Eye (tissue), 1 donor: ENCODE results near the gene SCAPER.
"Not testable (repeated sequence)": the region's sequence is repeated elsewhere in the genome, so short reads cannot be mapped to it uniquely, and the experiment has no call there.

Experiments
- DNase-seq: peaks from one replicate; pipeline ENCODE4 v3.0.0-alpha.2; 2015

SCAPER gene

DNA sequence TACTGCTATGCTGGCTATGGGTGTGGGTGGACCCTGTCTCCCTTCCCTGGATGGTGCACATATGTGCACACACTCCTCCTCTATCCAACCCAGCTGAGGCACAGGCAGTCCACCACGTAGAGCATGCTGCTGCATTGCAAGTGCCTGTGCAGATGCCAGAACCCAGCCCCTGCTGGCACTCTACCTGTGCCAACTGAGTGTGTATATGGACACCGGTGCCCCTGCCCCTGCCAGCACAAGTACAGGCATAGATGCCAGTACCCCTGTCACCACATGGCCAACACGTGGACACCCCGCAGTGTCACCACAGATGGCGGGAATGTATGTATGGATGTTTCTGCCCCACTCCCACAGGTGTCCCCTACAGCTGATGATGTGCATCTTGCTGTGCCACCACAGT lies 352.0 kb downstream of the SCAPER start:
- no peak for DNase-seq

DNA sequence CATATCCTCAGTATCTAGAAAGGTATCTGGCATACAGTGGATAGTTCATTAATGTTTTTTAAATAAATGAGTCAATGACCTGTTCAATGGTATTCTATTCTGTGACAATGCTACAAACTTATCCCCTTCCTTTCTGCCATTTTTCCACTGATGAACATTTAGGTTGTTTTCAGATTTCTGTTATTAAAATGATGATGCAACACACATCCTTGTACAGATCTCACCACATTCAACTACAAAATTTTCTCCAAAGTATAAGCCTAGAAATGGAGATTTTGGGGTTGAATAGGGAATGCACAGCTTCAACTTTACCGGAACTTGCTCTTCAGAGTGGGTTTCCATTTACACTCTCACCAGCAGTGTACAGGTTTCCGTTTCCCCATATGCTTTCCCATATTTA lies 358.3 kb downstream of the SCAPER start:
- no peak for DNase-seq

DNA sequence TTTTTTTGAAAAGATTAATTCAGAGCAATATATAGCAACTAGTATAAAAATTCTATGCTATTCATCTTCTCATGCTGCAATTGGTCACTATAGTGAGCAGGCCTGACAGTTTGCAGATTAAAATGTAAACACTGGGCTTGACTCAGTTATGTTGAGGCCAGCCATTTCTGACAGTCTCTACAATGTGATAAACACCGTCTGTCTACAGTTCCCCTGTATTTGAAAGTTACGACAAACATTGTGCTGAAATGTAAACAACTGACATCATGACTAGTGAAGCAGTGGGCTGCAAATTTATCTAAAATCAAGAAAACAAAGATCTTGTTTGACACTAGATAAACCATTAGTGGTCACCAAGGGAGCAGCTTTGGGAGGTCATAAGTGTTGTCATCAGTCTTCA lies 371.1 kb downstream of the SCAPER start:
- DNase-seq: no peak

DNA sequence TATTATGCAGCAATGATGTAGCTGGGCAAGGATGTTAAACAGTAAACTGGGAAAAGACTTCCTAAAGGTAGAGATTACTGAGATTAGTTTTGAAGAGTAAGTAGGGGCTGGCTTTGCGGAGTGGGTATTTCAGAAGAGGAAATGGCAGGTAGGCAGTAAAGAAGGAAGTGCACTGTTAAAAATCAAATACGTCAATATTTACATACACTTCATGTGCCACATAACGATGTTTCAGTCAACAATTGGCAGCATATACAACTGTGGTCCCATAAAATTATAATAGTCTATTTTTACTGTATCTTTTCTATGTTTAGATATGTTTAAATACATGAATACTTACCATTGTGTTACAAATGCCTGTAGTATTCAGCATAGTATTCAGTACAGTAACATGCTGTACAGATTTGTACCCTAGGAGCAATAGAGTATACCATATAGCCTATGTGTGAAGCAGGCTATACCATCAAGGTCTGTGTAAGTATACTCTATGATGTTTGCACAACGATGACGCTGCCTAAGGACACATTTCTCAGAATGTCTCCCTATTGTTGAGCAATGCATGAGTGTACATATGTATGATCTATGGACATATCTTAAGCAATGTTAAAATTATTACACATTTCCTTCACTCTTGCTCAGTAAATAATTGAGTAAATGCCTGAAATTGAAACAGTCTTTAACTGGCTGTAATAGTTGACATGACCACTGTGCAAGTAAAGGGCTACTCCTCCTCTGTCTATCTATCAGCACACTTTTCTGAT lies 371.9 kb downstream of the SCAPER start:
- no peak for DNase-seq

DNA sequence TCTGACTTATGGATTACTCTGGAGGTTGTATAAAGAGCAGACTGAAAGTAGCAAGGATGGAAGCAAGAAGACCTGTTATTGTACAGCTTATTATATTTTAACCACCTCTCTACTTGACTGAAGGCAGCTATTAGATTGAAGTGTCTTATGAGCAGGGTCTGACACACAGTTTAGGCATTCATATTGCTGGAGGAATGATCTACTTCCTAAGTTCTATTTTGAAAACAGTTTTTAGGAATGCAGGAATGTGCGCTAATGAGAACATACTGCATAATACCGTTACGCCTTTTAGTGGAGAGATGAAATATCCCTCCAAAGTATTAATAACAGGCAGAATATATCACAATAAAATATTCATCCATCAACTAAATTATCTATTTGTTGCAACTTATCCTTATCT lies 375.2 kb downstream of the SCAPER start:
- no peak for DNase-seq

DNA sequence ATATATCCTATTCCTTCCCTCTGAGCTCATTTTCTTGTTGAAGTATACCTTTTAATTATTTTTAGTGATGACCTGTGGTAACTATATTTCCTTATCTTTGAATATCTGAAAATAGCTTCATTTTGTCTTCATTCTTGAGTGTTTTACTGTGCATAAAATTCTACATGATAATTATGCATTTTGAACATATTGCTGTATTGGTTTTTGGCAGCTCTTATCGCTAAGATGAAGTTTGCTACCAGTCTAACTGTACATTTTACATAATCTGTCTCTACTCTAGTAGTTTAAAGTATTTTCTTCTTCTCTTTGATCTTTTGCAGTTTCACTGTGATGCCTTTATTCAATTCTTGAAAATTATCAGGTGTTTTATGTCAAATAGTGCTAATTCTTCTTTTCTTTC lies 379.0 kb downstream of the SCAPER start:
- no peak for DNase-seq

DNA sequence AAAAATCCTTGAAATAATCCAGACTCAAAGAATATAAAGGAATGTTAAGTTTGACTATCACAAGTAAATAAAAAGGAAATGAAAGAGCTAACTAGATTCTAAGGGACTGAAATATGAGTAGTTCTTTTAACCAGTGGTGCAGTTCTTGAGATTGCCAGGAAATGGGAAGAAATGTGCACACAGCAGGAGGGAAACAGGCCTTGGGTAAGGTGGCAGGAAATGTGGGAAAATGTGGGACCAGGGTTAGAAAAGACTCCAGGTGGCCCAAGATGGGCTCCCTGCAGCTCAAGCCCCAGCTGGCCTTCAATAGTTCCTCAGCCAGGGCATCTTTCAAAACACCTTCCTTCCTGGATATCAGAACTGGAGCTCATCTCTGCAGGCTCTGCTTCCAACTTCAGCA lies 387.2 kb downstream of the SCAPER start:
- no peak for DNase-seq

DNA sequence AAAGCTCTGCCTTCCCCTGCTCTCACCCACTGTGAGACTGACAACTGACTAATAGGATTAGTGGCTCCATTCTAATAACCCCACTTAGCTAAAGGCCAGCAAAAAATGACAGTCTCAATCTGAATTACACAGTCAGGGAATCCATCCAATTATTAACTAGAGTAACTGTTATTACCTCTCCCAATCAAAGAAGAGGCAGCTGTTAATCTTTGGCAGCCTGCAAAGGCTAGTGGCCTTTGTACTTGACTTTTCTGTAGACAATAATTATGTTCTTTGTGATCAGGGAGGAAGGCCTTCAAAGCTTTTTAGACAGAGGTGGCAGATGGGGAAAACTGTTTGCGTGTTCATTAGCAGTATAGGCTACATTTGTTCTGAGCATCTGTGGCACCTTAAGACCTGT lies 390.9 kb downstream of the SCAPER start:
- DNase-seq: peak; percentile 61

DNA sequence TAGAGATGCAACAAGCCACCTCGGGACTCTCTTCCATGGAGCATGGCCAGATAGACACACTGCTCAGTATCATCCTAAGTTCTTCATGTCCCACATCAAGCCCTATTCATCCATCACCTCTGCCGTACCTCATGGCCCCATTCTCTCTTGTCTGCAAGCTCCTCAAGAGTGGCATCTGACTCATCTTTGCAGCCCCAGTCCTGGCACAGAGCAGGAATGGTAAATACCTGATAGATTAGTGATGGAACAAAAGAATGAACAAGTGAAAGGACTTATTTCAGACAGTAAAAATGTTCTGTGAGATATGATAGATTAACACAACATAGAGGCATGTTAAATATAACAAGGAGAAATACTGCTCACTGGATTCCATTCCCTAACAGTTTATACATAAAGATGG lies 392.2 kb downstream of the SCAPER start:
- no peak for DNase-seq

DNA sequence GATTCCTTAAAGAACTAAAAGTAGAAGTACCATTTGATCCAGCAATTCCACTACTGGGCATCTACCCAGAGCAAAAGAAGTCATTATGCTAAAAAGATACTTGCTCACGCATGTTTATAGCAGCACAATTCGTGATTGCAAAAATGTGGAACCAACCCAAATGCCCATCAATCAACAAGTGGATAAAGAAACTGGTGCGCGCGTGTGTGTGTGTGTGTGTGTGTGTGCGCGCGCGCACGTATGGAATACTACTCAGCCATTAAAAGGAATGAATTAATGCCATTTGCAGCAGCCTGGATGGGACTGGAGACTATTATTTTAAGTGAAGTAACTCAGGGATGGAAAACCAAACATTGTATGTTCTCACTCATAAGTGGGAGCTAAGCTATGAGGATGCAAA lies 394.5 kb downstream of the SCAPER start:
- DNase-seq: not testable (repeated sequence)

DNA sequence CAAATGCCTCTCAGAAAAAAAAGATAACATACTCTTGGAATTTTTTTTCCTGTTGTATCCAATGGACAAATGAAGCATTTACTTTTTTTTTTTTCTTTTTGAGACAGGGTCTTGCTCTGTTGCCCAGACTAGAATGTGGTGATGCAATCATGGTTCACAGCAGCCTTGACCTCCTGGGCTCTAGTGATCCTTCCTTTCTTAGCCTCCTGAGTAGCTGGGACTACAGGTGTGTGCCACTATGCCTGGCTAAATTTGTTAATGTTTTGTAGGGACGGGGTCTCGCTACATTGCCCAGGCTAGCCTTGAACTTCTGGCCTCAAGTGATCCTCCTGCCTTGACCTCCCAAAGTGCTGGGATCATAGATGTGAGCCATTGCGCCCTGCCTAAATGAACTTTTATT lies 401.3 kb downstream of the SCAPER start:
- DNase-seq: no peak

DNA sequence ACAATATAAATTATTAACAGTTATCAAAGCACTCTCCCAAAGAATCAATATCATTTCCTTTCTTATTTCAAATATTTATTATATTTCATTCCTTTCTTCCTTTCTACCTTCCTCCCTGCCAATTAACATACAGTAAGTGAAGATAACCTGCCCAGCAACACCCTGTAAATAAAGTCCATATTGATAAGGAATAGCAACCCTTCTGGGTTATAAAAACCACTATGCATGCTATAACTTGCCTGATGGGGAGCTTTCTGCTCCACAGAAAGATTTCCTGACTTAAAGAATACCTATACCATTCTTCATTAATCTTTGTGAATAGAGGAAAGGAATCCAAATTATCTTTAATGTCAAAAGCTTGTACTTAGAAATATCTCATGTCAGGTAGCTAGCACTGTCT lies 402.0 kb downstream of the SCAPER start:
- no peak for DNase-seq

DNA sequence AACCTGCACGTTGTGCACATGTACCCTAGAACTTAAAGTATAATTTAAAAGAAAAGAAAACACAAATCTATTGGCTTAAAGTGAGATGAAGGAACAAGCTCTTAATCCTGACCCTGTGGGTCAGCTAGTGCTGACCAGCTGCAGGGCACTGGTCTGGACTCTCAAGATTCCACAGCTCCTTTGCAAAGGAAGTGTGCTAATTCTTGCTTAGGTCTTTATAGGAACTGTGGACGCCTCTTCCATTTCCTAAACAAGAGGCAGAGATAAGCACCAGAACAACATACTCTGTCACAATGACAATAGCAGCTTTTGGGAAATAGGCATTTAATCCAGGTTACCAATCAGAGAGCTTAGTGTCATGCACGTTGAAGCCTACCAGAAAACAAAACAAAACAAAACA lies 402.5 kb downstream of the SCAPER start:
- no peak for DNase-seq

DNA sequence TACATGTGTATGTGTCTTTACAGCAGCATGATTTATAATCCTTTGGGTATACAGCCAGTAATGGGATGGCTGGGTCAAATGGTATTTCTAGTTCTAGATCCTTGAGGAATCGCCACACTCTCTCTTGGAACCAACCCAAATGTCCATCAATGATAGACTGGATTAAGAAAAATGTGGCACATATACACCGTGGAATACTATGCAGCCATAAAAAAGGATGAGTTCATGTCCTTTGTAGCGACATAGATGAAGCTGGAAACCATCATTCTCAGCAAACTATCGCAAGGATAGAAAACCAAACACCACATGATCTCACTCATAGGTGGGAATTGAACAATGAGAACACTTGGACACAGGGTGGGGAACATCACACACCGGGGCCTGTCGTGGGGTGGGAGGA lies 403.0 kb downstream of the SCAPER start:
- DNase-seq: not testable (repeated sequence)

DNA sequence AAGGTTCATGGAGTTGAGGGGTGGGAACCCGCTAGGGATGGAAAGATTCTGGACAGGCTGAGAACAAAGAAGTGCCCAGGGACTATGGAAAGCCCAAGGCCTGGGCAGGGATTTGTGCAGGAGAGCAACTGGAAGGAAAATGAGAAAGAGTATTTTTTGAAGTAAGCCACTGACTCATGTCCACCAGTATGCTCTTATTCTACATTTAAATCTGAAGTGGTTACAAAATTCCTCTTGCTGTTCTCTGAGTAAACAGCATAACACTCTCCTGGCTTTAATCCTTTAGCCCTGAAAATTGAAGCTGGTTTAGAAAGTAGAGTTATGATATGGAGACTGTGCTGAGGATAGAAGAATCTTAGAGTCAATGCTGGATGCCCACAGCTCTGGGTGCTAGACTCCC lies 403.4 kb downstream of the SCAPER start:
- no peak for DNase-seq

DNA sequence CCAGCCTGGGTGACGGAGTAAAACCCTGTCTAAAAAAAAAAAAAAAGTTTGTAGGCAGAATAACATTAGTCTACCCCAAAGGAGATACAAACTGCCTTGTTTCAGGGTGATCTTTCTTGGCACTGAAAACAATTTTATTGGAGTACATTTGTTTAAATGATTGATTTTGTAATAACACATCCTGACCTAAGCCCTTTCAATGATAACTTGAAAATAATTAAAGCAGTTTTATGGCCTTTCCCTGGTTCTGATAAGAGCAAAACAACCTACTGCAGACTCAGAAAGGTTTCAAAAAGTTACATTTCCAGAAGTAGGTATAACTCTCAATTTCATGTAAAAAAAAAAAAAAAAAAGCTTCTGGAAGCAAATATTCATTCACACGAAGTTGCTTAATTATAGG lies 404.1 kb downstream of the SCAPER start:
- no peak for DNase-seq

DNA sequence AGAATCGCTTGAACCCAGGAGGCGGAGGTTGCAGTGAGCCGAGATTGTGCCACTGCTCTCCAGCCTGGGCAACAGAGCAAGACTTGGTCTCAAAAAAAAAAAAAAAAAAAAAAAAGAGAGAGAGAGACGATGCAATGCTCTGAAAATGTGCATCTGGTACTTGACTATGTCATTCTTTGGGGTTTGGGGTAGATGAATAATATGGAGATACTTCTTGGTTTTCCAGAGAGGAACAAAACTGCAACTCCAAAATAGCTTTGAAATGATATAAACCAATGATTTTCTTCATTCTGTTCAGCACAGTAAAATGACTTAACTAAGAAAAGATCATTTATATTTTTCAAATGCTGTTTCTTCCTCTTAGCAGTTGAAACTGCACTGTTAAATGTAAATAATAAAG lies 409.7 kb downstream of the SCAPER start:
- DNase-seq: no peak

DNA sequence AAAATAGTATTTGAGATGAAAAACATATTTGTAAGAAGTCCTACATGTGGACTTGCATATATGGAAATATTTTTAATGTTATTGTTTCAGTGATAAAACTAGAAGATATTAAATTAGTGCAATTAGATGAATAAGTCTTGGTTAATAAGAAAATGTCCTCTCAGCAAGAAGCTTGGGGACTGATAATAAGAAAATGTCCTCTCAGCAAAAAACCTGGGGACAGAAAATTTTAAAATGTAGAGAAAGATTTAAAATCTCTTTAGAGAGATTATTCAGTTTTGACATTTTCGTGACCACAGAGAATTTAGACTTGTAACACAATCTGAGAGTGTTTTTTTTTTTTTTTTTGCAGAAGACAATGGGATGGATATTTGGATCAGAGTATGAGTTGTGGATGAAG lies 412.6 kb downstream of the SCAPER start:
- no peak for DNase-seq

DNA sequence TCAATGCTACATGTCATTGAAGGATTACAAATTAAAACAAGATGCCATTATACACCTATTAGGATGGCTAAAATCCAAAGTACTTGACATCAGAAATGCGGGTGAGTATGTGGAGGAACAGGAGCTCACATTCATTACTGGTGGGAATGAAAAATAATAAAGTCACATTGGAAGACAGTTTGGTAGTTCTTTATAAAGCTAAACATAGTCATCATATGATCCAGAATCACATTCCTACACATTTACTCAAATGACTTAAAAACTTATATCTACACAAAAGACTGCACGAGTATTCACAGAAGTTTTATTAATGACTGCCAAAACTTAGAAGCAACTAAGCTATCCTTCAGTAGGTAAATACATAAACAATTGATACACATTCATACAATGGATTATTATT lies 421.4 kb downstream of the SCAPER start:
- no peak for DNase-seq

DNA sequence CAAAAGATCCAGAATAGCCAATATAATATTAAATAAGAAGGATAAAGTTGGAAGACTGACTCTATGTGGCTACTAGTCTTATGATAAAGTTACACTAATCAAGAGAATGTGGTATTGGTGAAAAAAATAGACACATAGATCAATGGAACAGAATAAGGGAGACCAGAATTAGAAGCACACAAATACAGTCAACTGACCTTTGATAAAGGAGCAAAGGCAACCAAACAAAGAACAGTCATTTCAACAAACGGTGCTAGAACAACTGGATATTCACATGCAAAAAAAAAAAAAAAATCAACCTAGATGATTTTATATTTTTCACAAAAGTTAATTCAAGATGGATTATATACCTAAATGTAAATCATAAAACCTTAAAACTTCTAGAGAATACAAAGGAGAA lies 422.1 kb downstream of the SCAPER start:
- DNase-seq: no peak

DNA sequence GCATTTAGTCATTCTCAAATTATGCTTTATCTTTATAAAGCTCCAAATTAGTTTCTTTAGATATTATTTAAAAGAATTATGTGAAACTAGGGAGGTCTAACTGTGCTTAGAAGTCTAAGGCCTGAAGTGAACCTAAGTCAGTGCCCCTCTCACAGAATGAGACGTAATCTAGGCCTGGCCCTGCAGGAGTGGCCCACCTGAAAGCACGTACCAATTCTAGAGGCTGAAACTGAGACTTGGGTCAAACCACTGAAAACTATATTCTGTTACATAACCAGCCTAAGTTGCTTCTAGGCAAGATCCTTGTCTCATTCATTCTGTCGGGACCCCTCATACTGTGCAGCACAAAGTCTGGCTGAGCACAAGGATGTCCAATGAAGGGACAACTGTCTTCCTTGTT lies 424.9 kb downstream of the SCAPER start:
- no peak for DNase-seq

DNA sequence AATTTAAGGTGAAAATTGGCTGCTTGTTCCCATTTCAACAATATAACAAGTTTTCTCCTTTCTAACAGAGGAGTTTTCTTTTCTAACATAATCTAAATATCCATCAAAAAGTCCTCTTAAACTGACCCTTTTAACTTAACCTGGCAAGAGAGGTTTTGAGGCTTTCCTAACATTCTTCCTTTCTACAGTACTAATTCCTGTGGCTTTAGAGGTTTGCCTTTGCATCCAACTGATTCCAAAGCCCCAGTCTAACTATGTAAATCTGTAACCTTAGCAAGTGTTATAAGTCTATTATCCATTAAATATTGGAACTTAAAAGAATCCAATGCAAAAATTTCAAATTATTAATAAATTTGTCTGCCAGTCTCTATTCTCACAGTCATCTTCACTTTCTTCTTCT lies 434.4 kb downstream of the SCAPER start:
- DNase-seq: no peak

DNA sequence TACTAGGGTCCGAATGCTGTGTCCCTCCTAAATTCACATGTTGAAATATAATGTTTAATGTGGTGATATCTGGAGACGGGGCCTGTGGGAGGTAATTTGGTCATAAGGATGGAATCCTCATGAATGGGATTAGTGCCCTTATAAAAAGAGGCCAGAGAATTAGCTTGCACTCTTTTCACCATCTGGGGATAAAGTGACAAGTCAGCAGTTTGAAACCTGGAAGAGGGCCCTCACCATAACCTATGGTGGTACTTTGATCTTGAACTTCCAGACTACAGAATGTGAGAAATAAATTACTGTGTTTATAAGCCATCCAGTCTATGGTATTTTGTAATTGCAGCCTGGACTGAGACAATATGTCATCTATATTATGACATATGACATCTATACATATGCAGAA lies 436.4 kb downstream of the SCAPER start:
- DNase-seq: no peak

DNA sequence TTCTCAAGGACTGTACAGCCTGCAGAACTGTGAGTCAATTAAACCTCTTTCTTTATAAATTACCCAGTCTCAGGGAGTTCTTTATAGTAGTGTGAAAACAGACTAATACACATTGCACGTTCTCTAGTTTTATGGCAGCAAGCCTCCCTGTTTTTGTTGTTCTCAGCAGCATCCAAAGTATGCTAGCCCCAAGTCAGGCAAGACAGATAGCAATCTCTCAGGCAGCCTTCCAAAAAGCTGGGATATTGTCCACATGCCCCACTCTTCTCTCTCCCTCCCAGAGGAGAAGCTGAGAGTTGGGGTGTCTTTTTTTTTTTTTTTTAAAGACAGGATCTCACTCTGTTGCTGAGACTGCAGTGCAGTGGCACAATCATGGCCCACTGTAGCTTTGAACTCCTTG lies 438.0 kb downstream of the SCAPER start:
- no peak for DNase-seq

DNA sequence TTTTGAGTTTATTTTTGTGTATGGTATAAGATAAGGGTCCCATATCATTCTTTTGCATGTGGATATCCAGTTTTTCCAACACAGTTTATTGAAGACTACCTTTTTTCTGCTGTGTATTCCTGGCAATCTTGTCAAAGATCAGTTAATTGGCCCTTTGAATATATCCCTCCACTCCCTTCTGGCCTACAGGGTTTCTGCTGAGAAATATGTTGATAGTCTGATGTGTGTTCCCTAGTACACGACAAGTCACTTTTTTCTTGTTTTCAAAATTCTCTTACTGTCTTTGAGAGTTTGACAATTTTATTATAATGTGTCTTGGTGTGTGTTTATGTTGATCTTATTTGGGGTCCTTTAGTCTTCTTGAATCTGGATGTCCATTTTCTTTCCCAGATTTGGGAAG lies 439.4 kb downstream of the SCAPER start:
- DNase-seq: no peak

DNA sequence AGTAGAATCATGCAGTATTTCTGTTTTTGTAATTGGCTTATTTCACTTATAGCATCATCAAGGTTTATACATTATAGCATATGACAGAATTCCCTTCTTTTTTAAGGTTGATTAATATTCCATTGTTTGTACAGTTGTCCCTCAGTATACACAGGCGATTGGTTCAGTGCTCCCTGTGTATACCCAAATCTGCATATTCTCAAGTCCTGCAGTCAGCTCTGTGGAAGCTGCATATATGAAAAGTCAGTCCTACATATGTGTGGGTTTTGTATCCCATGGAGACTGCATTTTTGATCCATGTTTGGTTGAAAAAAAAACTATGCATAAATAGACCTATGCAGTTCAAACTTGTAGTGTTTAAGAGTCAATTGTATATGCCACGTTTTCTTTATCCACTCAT lies 440.9 kb downstream of the SCAPER start:
- DNase-seq: no peak
